Measurements from ENCODE around the gene PPP1R13L. TPM values are rescaled to one million over a fixed set of nuclear protein-coding genes. Genes with fewer than 3 reads are reported as not detected.

PPP1R13L gene, protein sequence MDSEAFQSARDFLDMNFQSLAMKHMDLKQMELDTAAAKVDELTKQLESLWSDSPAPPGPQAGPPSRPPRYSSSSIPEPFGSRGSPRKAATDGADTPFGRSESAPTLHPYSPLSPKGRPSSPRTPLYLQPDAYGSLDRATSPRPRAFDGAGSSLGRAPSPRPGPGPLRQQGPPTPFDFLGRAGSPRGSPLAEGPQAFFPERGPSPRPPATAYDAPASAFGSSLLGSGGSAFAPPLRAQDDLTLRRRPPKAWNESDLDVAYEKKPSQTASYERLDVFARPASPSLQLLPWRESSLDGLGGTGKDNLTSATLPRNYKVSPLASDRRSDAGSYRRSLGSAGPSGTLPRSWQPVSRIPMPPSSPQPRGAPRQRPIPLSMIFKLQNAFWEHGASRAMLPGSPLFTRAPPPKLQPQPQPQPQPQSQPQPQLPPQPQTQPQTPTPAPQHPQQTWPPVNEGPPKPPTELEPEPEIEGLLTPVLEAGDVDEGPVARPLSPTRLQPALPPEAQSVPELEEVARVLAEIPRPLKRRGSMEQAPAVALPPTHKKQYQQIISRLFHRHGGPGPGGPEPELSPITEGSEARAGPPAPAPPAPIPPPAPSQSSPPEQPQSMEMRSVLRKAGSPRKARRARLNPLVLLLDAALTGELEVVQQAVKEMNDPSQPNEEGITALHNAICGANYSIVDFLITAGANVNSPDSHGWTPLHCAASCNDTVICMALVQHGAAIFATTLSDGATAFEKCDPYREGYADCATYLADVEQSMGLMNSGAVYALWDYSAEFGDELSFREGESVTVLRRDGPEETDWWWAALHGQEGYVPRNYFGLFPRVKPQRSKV
- total RNA-seq (2014; rRNA removed) (28.6 and 36.4 TPM in 2 replicates), Bru-seq, nascent RNA (percentile 72 among the genes with signal in this experiment), BruChase-seq, experiment 1, labeled RNA remaining after a 6-hour chase (percentile 78 among the genes with signal in this experiment), BruChase-seq, experiment 2, labeled RNA remaining after a 2-hour chase (percentile 71 among the genes with signal in this experiment)
- long read RNA-seq, transcript PPP1R13L-204 (6 exons, 2,512 nt): major isoform, 16 of 84 reads
- long read RNA-seq, partial matches to known transcripts: 56 of 84 reads
- long read RNA-seq, other reads (novel, unspliced or antisense): 10 of 84 reads

DNA sequence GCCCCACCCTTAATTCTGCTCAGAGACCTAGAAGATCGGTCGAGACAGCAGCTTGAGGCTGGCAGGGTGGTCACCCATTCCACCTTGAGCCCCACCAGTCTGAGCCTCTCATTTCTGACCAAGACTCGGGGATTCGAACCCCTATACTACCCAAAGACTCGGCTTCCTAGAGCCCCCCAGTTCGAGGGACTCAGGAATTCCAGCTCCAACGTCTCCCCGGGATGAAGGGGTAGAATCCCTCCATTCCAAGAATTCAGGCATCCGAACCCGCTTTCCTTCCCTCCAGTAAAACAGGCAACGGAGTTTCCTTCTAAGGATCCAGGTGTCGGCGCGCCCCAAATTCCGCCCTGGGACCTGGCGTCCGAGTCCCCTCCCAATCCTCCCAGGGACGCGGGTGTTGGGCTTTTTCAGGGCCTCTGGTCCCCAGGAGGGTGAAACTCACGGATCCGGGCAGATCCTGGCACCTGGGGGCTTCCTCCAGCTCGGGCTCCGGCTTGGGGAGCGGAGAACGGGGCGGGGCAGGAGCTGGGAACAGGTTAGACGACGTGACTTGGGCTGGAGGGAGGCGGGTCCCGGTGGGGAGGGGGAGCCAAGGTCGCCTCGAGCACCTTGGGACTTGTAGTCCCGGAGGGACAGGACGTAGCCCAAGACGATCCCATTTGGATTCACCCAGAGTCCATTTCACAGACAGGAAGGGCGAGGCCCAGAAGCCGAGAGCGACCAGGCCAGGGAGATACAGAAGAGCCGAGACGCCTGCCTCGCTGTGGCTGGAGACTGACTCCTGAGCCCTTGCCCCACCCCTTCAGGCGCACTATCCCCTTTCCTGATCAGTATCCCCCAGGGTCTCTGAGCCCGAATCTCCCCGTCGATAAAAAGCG lies at the start of gene PPP1R13L:
TSS of gene PPP1R13L (minus strand) at position 513 of the 878 bp plus-strand sequence. CDS start 6,751 bp downstream, outside the sequence.
- intact Hi-C loops (cut with micrococcal nuclease): loop anchor here (1.0 to 2.0 kb wide), 2 partner anchors 20 to 74 kb away; no protein-coding TSS in a partner anchor
- Histone ChIP-seq H3K79me2 (ENCODE audit: low read length) (peaks cover 76% of the 10 kb centered on the region), H3K27me3 (ENCODE audit: low read length) (no peaks in the 10 kb centered on the region), H3K9me3 (ENCODE audit: low read length) (no peaks in the 10 kb centered on the region), H4K20me1 (ENCODE audit: low read length) (no peaks in the 10 kb centered on the region), H3K9me2 (replicated peaks; ENCODE audit: low read length) (no peaks in the 10 kb centered on the region), H3K9ac (ENCODE audit: low read length) (peak within 1 kb of the TSS; percentile 95), H2AFZ (ENCODE audit: low read length) (peak within 1 kb of the TSS; percentile 76), H3K4me3 (ENCODE audit: low read length) (peak within 1 kb of the TSS; percentile 97), H3K36me3 (ENCODE audit: low read depth, low read length) (peaks cover 4% of the 10 kb centered on the region; the same call in 1 of the 2 replicates), H3K27ac (ENCODE audit: low read length) (peak within 1 kb of the TSS; percentile 92), H3K4me1 (ENCODE audit: insufficient read depth, low read length) (peaks cover 24% of the 10 kb centered on the region; the same call in 1 of the 2 replicates), H3K4me2 (ENCODE audit: low read length) (peak within 1 kb of the TSS; percentile 84), H3F3A (ENCODE audit: low read length, unreplicated experiment) (no peaks in the 10 kb centered on the region)
- CTCF ChIA-PET: no interaction called here
- peak; percentile 69 for ATAC-seq
- DNase-seq: peak; percentile 90
- POLR2A ChIA-PET (ENCODE audit: unreplicated experiment): interaction anchor here (0.5 kb wide), 1 partner anchor 14 kb away, joined by 4 read pairs; no protein-coding TSS in a partner anchor
- TSS peak; percentile 69 for BruUV-seq (replicated peaks)
- no peak for TF ChIP-seq EZH2phosphoT487 (IDR thresholded peaks at IDR 0.05; ENCODE audit: borderline replicate concordance, low read length)
- TF ChIP-seq EZH2 (IDR thresholded peaks at IDR 0.05; ENCODE audit: low read length, unreplicated experiment): no peak
- TF ChIP-seq, protein P1, sequence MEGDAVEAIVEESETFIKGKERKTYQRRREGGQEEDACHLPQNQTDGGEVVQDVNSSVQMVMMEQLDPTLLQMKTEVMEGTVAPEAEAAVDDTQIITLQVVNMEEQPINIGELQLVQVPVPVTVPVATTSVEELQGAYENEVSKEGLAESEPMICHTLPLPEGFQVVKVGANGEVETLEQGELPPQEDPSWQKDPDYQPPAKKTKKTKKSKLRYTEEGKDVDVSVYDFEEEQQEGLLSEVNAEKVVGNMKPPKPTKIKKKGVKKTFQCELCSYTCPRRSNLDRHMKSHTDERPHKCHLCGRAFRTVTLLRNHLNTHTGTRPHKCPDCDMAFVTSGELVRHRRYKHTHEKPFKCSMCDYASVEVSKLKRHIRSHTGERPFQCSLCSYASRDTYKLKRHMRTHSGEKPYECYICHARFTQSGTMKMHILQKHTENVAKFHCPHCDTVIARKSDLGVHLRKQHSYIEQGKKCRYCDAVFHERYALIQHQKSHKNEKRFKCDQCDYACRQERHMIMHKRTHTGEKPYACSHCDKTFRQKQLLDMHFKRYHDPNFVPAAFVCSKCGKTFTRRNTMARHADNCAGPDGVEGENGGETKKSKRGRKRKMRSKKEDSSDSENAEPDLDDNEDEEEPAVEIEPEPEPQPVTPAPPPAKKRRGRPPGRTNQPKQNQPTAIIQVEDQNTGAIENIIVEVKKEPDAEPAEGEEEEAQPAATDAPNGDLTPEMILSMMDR (conservative IDR thresholded peaks at IDR 0.05; ENCODE audit: low read depth, low read length): no peak

DNA sequence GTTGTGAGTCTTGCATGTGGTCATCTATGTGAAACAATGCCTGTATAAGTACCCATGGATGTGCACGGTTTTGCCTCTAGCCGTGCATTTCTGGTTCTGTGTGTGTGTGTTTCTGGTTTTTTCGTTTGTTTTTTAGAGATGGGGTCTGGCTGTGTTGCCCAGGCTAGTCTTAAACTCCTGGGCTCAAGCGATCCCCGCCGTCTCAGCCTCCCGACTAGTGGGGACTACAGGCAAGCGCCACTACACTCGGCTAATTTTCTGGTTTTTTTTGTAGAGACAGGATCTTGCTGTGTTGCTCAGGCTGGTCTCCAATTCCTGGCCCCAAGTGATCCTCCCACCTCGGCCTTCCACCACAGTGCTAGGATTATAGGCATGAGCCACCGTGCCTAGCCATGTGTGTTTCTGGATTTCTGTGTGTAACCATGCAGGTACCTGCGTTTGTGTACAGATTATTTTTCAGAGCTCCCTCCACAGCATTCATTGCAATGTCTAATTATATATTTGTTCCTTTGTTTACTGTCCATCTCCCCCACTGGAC lies 47.0 kb upstream of the PPP1R13L start:
- BruUV-seq (replicated peaks): no TSS peak
- Histone ChIP-seq H3K79me2 (ENCODE audit: low read length) (no peaks in the 10 kb centered on the region), H3K9ac (ENCODE audit: low read length) (no peak overlapping the region), H3K27me3 (ENCODE audit: low read length) (no peaks in the 10 kb centered on the region), H3K4me2 (ENCODE audit: low read length) (peak overlapping the region; percentile 99; the same call in 1 of the 2 replicates), H3K36me3 (ENCODE audit: low read depth, low read length) (no peaks in the 10 kb centered on the region), H3K9me3 (ENCODE audit: low read length) (no peaks in the 10 kb centered on the region), H3K4me3 (ENCODE audit: low read length) (no peak overlapping the region), H4K20me1 (ENCODE audit: low read length) (no peaks in the 10 kb centered on the region), H2AFZ (ENCODE audit: low read length) (no peak overlapping the region), H3K4me1 (ENCODE audit: insufficient read depth, low read length) (peaks cover 41% of the 10 kb centered on the region), H3F3A (ENCODE audit: low read length, unreplicated experiment) (no peaks in the 10 kb centered on the region), H3K9me2 (replicated peaks; ENCODE audit: low read length) (no peaks in the 10 kb centered on the region), H3K27ac (ENCODE audit: low read length) (peak overlapping the region; percentile 73; the same call in 1 of the 2 replicates)
- intact Hi-C loops (cut with micrococcal nuclease): loop anchor here (2.0 kb wide), 1 partner anchor 15 kb away; the partner anchor contains the start of gene FOSB
- TF ChIP-seq, protein P1 (conservative IDR thresholded peaks at IDR 0.05; ENCODE audit: low read depth, low read length): no peak
- TF ChIP-seq EZH2 (IDR thresholded peaks at IDR 0.05; ENCODE audit: low read length, unreplicated experiment) (no peak), EZH2phosphoT487 (IDR thresholded peaks at IDR 0.05; ENCODE audit: borderline replicate concordance, low read length) (no peak)
- no peak for DNase-seq
- ATAC-seq: no peak
- ChIA-PET POLR2A (ENCODE audit: unreplicated experiment) (interaction anchor here (0.6 to 1.0 kb wide), 2 partner anchors 15 to 21 kb away, joined by 4 to 8 read pairs; no protein-coding TSS in a partner anchor), CTCF (no interaction called here)
